K562 (cell line): Measurements from ENCODE around the gene CLPSL2. TPM values are rescaled to one million over a fixed set of nuclear protein-coding genes. Genes with fewer than 3 reads are reported as not detected.

Source experiments
- BRD9 ChIP-seq: fragments of 450-650 bp; IDR thresholded peaks from 2 replicates; pipeline ENCODE4 v1.6.1; 2018; ENCODE audit warnings: low read depth; ENCODE audit not compliant: partially characterized antibody
- CREB5 ChIP-seq: fragments of 250-450 bp; sonication (Bioruptor Pico); IDR thresholded peaks from 2 replicates; pipeline ENCODE4 v1.5.0; 2020; ENCODE audit warnings: mild to moderate bottlenecking
- KDM1A ChIP-seq, 2 experiments: fragments of 450-650 bp; IDR thresholded peaks; 2 replicates each; pipeline ENCODE4 v1.6.1; 2016; ENCODE audit warnings: mild to moderate bottlenecking in 2 of 2
- NFIC ChIP-seq: fragments of 450-650 bp; IDR thresholded peaks from 2 replicates; pipeline ENCODE4 v1.6.1; 2017; ENCODE audit warnings: mild to moderate bottlenecking, inconsistent platforms
- NR2C2 ChIP-seq, 2 experiments: fragments of 200-800 bp in 1 of 2; sonication (Bioruptor generic) in 1 of 2; sonication (generic) in 1 of 2; formaldehyde crosslinking in 1 of 2; IDR thresholded peaks; 2 replicates each; pipeline versions ENCODE4 v1.6.1 to v1.8.0; 2016 to 2022; ENCODE audit warnings: mild to moderate bottlenecking in 1 of 2, missing compliant biosample characterization in 1 of 2, missing genetic modification characterization in 1 of 2, missing genetic modification reagents in 1 of 2
- PATZ1 ChIP-seq: fragments of 250-450 bp; sonication (Bioruptor Pico); IDR thresholded peaks from 2 replicates; pipeline ENCODE4 v1.5.0; 2020; ENCODE audit warnings: mild to moderate bottlenecking, borderline replicate concordance
- PTTG1 ChIP-seq: fragments of 450-650 bp; IDR thresholded peaks from 2 replicates; pipeline ENCODE4 v1.6.1; 2016; ENCODE audit warnings: low read depth, mild to moderate bottlenecking, missing genetic modification characterization, missing compliant biosample characterization
- RNF219 ChIP-seq: fragments of 250-450 bp; sonication (Bioruptor Pico); IDR thresholded peaks from 2 replicates; pipeline ENCODE4 v1.5.0; 2022; ENCODE audit warnings: mild to moderate bottlenecking
- SMAD3 ChIP-seq: fragments of 450-650 bp; formaldehyde crosslinking; conservative IDR thresholded peaks from 2 replicates; pipeline ENCODE4 v1.4.0; 2020; ENCODE audit warnings: mild to moderate bottlenecking
- TRIM25 ChIP-seq: fragments of 450-650 bp; IDR thresholded peaks from 2 replicates; pipeline ENCODE4 v1.7.0; 2016; ENCODE audit warnings: borderline replicate concordance
- TSC22D4 ChIP-seq: fragments of 450-650 bp; IDR thresholded peaks from 2 replicates; pipeline ENCODE4 v1.6.1; 2016; ENCODE audit warnings: missing genetic modification characterization, missing biosample characterization, control low read depth
- UBTF ChIP-seq, 2 experiments: IDR thresholded peaks; 2 replicates each; pipeline ENCODE4 v1.6.1; 2012; ENCODE audit warnings: improper control_type of control experiment in 2 of 2, low read depth in 2 of 2, low read length in 2 of 2, borderline replicate concordance in 1 of 2
- ZNF79 ChIP-seq: fragments of 250-450 bp; sonication (Bioruptor Pico); IDR thresholded peaks from 2 replicates; pipeline ENCODE4 v1.4.0; 2020; ENCODE audit warnings: low read depth, mild to moderate bottlenecking, moderate library complexity
- polyA plus RNA-seq, 8 experiments: library from polyadenylated mRNA; depleted of rRNA in 4 of 8; stranded (reverse) in 5 of 8; unstranded in 3 of 8; fragments of >200 nt; fragmentation: Nextera tagmentation in 2 of 8; fragmentation: Illumina TruSeq in 1 of 8; extraction: Ambion mirVana in 2 of 8; extraction: Trizol in 1 of 8; gene quantifications; 2 replicates each; pipeline versions ENCODE4 v1.2.1 to v1.2.3, GENCODE V29; 2011 to 2014; ENCODE audit warnings: inconsistent platforms in 1 of 8, missing spikeins in 1 of 8
- total RNA-seq, 7 experiments: library from RNA; depleted of rRNA in 6 of 7; stranded (reverse); fragments of >200 nt in 6 of 7; fragmentation: Illumina TruSeq in 2 of 7; extraction: Trizol in 2 of 7; gene quantifications; 2 replicates each; pipeline versions ENCODE4 v1.2.1 to v1.2.3, GENCODE V29; 2011 to 2021; ENCODE audit warnings: low replicate concordance in 1 of 7

CLPSL2 gene
- total and polyA plus RNA-seq, 9 of the 15 experiments (the other 6 are each of a cell fraction or from before 2014, with no cell fraction given) = not detected

GRCh38 chr6:35727935-35728682 is 48.3 kb upstream of the CLPSL2 start (continued):
- TF ChIP-seq PATZ1 = no peak
- TF ChIP-seq SMAD3 (CRISPR knock-in tag) = 0 out of 2 replicates have a peak, but pooled peaks have one; percentile 9
- no peak for TF ChIP-seq PTTG1 (tag)
- TF ChIP-seq TSC22D4 (tag) = no peak
- TF ChIP-seq RNF219 = no peak
- TF ChIP-seq NFIC = peak; percentile 93
- TF ChIP-seq ZNF79 = no peak
- peak in 1 of 2 experiments; percentile 43; a peak in 1 of 4 replicates for TF ChIP-seq KDM1A (IDR thresholded peaks at IDR 0.05)
- no peak for TF ChIP-seq NR2C2 (CRISPR knock-in tag; IDR thresholded peaks at IDR 0.05)
- peak; percentile 67 for TF ChIP-seq NR2C2 (tag; IDR thresholded peaks at IDR 0.05)
- no peak for TF ChIP-seq CREB5 (CRISPR knock-in tag)
- peak; percentile 76 to 90; a peak in 2 of 4 replicates for TF ChIP-seq UBTF (IDR thresholded peaks at IDR 0.05; ENCODE audit: borderline replicate concordance in 1 of 2, low read depth in 2 of 2, low read length in 2 of 2)
- peak; percentile 91 for TF ChIP-seq BRD9
- TF ChIP-seq TRIM25 = no peak
